Fibroblast of the aortic adventitia (primary cell): ENCODE results near the gene SIGLEC10. TPM values are rescaled to one million over a fixed set of nuclear protein-coding genes. Genes with fewer than 3 reads are reported as not detected.

Source experiments
- DNase-seq: peaks from one replicate; pipeline ENCODE4 v3.0.0-alpha.2; 2010; ENCODE audit warnings: low read depth
- H3K4me3 ChIP-seq: 2 replicates; pipeline ENCODE4 v1.5.1; 2011; ENCODE audit warnings: low read depth, mild to moderate bottlenecking, control low read depth, low read length, moderate library complexity
- total RNA-seq: library from RNA; depleted of rRNA; stranded (reverse); fragments of >200 nt; gene quantifications from 2 replicates; pipeline ENCODE4 v1.2.3, GENCODE V29; 2012; ENCODE audit warnings: low replicate concordance
- TF ChIP-seq, protein P1 (sequence below): IDR thresholded peaks from 2 replicates; pipeline ENCODE4 v1.5.1; 2011; ENCODE audit warnings: mild to moderate bottlenecking, low read length, control low read depth, inconsistent platforms; ENCODE audit not compliant: insufficient read depth

Gene SIGLEC10
- total RNA-seq, 1 donor, result not detected

DNA sequence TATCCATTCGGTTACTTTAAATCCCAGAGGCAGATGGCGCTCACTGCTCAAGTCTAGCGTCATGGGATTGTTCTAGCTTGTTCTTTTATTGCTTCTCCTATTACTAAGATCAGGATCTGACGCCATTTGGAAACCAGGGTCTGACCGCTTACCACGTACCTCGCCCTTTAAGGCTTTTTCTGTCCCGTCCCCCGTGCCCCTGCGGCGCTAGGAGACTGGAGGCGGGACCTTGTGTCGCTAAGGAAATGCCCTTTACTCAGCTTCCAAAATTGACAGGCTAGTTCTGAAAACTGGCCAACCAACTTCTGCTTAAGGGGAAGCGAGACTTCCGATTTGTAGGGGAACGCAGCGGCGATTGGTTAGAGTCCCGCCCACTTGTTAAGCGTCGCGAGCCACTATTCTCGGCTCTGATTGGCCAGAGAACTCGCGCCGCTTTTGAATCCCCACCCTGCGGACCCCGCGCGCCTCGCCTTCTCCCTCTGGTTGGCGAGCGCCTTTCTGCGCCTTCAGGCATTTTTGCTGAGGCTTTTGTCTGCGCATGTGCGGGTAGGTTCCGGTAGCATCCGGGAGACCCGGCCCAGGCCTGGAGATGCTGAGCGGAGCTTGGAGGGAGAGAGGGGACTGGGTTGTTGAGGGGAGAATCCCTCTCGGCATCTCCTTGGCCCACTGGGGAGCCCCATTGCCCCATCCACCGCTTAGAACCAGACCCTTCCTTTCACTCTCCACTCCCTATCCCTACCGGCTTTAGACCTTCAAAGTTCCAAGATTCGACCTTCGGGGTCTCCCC, 23.2 kb downstream of the SIGLEC10 start:
- H3K4me3 ChIP-seq, result peak overlapping the region; percentile 67
- TF ChIP-seq, protein P1, sequence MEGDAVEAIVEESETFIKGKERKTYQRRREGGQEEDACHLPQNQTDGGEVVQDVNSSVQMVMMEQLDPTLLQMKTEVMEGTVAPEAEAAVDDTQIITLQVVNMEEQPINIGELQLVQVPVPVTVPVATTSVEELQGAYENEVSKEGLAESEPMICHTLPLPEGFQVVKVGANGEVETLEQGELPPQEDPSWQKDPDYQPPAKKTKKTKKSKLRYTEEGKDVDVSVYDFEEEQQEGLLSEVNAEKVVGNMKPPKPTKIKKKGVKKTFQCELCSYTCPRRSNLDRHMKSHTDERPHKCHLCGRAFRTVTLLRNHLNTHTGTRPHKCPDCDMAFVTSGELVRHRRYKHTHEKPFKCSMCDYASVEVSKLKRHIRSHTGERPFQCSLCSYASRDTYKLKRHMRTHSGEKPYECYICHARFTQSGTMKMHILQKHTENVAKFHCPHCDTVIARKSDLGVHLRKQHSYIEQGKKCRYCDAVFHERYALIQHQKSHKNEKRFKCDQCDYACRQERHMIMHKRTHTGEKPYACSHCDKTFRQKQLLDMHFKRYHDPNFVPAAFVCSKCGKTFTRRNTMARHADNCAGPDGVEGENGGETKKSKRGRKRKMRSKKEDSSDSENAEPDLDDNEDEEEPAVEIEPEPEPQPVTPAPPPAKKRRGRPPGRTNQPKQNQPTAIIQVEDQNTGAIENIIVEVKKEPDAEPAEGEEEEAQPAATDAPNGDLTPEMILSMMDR, result no peak
- peak; percentile 99 for DNase-seq

DNA sequence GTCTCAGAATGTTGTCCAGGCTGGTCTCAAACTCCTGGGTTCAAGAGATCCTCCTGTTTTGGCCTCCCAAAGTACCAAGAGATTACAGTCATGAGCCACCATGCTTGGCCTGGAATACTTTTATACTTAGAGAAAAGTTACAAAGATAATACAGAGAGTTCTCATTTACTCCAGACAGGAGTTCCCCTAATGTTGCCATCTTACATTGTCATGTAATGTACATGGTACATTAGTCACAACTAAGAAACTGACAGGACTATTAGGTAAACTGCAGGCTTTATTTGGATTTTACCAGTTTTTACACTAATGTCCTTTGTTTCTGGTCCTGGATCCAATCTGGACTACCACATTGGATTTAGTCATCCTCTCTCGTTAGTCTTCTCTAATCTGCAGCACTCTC, 24.7 kb downstream of the SIGLEC10 start:
- DNase-seq, result no peak
- no peak overlapping the region for H3K4me3 ChIP-seq
- TF ChIP-seq, protein P1, result no peak

DNA sequence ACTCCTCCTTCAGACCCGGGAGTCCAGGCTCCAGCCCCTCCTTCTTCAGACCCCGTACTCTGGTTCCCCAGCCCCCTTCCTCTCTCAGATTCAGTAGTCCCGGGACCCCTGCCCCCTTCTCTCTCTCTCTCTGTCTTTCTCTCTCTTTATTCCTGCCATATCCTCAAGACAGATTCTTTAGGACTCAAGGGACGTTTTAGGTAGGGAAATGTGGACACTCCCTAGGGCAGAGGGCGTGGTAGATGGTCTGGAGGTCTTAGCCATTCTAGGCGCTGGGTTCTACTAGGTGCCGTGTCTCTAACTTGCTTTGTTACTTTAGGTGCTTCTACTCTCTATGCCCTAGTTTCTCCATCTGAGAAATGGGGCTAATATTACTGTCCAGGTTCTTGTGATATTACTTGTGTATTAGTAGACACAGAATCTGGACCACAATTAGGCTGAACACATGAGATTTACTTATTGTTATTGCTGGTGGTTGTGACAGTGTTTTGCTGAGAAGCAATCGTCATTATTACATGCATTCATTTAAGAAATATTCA, 26.3 kb downstream of the SIGLEC10 start:
- DNase-seq, result no peak
- TF ChIP-seq, protein P1, result no peak
- H3K4me3 ChIP-seq, result no peak overlapping the region

DNA sequence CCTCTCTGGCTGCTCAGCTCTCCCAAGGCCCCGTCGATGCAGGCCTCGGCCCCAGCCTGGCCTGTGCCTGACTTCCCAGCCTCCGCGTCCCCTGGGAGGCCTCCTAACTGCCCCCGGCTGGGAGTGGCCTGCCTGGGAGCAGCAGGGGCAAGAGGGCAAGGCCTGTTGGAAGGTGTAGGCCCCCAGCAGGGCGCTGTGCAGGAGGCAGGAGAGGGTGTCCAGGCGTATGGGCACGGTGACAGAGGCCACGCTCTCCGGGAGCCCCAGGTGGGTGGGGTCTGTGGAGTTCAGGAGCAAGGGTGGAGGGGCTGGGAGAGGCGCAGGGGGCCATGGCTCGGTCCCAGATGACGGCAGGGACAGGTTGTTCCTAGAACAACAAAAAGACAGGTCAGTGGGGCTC, 28.3 kb downstream of the SIGLEC10 start:
- DNase-seq, result no peak
- TF ChIP-seq, protein P1, result no peak
- no peak overlapping the region for H3K4me3 ChIP-seq

DNA sequence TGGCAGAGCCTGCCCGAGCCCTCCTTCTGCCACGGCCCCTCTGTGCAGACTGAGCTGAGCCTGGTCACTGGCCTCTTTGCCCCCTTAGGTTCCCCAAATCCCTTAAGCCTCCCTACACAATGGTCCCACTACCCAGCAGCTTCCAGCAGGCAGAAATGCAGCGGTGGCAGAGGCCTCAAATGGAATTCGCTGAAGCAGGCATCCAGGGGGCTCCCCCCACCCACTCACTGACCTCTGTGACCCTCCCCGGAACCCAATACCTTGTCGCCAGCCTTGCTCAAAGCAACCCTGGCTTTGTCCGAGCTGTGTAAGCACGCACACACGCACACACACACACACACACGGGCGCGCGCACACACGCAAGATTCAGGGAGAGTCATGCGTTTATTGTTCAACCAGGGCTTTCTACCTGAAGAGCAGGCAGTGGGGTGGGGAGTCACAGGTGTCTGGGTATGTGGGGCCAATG, 29.5 kb downstream of the SIGLEC10 start, which contains the start of gene LIM2:
Gene LIM2 (minus strand): TSS at position 51 of the 466 bp plus-strand sequence. CDS start 531 bp downstream, outside the sequence.
- no peak for DNase-seq
- TF ChIP-seq, protein P1, result no peak
- no peak within 1 kb of the TSS for H3K4me3 ChIP-seq

DNA sequence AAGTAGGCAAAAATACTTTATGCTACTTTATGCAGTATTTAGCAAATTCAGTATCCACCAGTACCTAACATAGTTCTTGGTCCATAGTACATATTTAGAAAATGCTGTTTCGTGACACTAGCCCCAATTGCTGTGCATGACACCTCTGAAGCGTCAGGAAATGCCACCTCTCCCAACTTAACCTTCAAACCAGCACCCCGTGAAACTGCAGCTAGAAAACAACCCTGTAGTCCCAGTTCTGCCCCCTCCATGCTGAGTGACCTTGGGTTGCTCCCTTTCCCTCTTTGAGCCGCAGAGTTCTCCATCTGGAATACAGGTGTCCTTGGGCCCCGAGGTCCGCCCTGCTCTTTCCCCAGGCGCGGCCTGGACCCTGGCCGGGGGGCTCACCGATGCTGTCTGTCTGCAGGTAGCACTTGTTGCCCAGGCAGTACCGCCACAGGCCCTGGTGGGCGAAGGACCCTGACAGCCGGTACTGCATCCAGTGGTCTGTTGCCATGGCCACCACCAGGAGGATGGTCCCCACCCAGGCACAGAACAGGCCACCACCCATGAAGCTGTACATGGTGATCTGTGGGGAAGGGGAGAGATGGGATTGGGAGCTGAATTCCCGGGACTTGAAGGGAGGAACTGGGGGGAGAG, 30.4 kb downstream of the SIGLEC10 start:
- H3K4me3 ChIP-seq, result no peak overlapping the region
- TF ChIP-seq, protein P1, result no peak
- no peak for DNase-seq
